KOPT-K1 (cell line): Measurements from ENCODE around the gene EPHA2.

Source experiments
- H3K27ac ChIP-seq: fragments of 200-600 bp; sonication (generic); 2 replicates; pipeline ENCODE4 v1.5.1; 2016; ENCODE audit warnings: antibody characterized with exemption, mild to moderate bottlenecking, low read depth, low read length; ENCODE audit not compliant: poor library complexity, severe bottlenecking
- H3K36me3 ChIP-seq: fragments of 200-600 bp; sonication (generic); 2 replicates; pipeline ENCODE4 v1.5.1; 2017; ENCODE audit warnings: antibody characterized with exemption, mild to moderate bottlenecking, low read length, moderate library complexity; ENCODE audit not compliant: insufficient read depth
- H3K9me3 ChIP-seq: fragments of 200-600 bp; sonication (generic); 2 replicates; pipeline ENCODE4 v1.5.1; 2017; ENCODE audit warnings: antibody characterized with exemption, low read length, mild to moderate bottlenecking; ENCODE audit not compliant: insufficient read depth, poor library complexity, severe bottlenecking

EPHA2 gene

DNA sequence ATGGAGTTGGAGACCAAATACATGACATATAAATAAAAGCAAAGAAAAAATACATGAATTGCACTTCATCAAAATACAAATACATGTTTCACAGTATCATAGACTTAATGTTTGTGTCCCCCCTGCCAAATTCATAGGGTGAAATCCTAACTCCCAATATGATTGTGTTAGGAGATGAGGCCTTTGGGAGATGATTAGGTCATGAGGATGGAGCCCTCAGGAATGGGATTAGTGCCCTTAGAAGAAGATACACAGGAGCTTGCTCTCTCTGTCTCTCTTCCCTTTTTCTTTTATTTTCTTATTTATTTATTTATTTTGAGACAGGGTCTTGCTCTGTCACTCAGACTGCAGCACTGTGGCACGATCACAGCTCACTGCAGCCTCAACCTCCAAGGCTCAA is 56.5 kb downstream of the EPHA2 start:
- Histone ChIP-seq H3K9me3 (peaks cover 16% of the 10 kb centered on the region), H3K36me3 (no peaks in the 10 kb centered on the region), H3K27ac (no peak overlapping the region)

DNA sequence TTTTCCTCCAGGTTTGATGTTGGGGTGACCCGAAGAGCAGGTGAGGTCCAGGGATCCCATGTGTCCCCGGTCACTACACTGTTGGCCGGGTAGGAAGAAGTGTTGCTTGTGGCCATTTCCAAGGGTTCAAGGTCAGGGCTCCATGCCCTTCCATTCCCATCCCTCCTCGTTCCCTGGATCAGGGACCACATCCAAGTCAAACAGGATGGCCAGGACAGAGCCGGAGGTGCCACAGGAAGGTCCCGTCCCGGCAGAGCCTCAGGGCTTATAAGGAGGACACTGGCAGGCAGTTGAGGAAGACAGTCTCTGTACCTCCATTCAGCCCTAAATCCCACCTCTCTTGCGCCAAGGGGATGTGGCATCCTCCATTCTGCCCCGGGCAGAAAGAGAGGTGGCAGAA is 60.4 kb downstream of the EPHA2 start:
- no peaks in the 10 kb centered on the region for H3K9me3 ChIP-seq
- no peaks in the 10 kb centered on the region for H3K36me3 ChIP-seq
- no peak overlapping the region for H3K27ac ChIP-seq

DNA sequence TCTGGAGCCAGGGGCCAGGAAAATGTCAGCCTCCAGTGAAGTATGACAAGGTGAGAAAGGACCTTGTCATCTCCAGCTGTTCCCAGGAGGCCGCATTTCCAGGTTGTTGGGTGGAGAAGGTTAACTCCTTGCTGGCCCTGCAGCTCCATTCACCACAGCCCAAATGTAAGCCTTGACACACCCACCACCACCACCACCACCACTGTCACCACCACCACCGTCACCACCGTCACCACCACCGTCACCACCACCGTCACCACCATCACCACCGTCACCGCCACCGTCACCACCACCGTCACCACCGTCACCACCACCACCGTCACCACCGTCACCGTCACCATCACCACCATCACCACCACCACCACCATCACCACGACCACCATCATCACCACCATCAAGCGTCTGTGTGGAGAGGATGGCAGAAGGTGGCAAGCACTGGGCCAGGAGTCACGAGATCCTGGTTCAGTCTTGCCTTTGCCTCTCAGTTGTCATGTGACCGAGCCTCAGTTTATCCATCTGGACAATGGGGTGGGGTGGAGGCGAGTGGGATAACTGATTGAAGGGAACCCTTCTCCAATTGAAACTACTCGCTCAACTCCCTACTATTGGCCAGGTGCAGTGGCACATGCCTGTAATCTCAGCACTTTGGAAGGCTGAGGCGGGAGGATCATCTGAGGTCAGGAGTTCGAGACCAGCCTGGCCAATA is 61.3 kb downstream of the EPHA2 start:
- H3K9me3 ChIP-seq: no peaks in the 10 kb centered on the region
- H3K36me3 ChIP-seq: no peaks in the 10 kb centered on the region

GRCh38 chr1:16093611-16094010 is 62.3 kb downstream of the EPHA2 start:
- Histone ChIP-seq H3K27ac (no peak overlapping the region), H3K9me3 (no peaks in the 10 kb centered on the region), H3K36me3 (no peaks in the 10 kb centered on the region)

More for the DNA sequence above, 61.3 kb downstream of the EPHA2 start:
- H3K27ac ChIP-seq: no peak overlapping the region

DNA sequence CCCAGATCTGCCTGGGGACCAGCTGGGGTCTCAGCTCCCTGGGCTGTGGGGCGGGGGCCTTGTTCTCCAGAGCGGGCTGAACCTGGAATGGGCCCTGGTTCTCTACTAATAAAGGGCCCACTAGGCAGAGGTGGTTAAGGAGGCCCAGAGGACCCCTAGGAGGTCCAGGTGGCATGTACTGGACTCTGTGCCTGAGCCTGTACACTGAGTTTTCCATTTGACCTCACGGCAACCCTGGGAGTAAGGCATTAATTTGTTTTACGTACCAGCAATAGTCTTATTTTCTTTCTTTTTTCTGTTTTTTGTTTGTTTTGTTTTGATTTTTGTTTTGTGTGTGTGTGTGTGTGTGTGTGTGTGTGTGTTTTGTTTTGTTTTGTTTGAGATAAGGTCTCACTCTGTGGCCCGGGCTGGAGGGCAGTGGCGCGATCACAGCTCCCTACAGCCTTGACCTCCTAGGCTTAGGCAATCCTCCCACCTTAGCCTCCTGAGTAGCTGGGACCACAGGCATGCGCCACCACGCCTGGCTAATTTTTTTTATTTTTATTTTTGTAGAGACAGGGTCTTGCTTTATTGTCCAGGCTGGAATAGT is 62.9 kb downstream of the EPHA2 start:
- H3K36me3 ChIP-seq: no peaks in the 10 kb centered on the region
- no peak overlapping the region for H3K27ac ChIP-seq
- H3K9me3 ChIP-seq: no peaks in the 10 kb centered on the region

GRCh38 chr1:16092097-16092922 is 63.6 kb downstream of the EPHA2 start:
- no peaks in the 10 kb centered on the region for H3K9me3 ChIP-seq

DNA sequence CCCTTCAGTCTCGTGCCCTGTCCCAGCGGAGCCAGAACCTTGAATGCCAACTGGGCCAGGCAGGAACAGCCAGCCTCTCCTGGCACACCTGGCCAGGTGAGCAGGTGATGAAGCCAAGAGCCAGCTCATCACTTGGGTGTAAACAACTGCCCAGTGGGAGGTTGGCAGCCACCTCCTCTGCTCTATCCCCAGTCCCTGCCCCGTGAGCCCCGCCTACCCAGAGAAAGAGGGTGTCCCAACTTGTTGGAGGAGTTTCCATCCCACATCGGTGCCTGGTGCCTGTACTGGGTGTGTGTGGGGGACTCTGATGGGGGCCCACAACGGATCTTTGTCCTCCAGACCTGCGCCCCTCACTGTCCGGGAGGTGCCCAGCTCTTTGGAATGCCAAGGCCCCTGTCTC is 64.6 kb downstream of the EPHA2 start:
- Histone ChIP-seq H3K27ac (no peak overlapping the region), H3K36me3 (no peaks in the 10 kb centered on the region), H3K9me3 (no peaks in the 10 kb centered on the region)

More at GRCh38 chr1:16092097-16092922, 63.6 kb downstream of the EPHA2 start:
- H3K36me3 ChIP-seq: no peaks in the 10 kb centered on the region
- no peak overlapping the region for H3K27ac ChIP-seq

GRCh38 chr1:16090076-16090826 is 65.6 kb downstream of the EPHA2 start:
- no peaks in the 10 kb centered on the region for H3K36me3 ChIP-seq
- no peaks in the 10 kb centered on the region for H3K9me3 ChIP-seq
- H3K27ac ChIP-seq: no peak overlapping the region

DNA sequence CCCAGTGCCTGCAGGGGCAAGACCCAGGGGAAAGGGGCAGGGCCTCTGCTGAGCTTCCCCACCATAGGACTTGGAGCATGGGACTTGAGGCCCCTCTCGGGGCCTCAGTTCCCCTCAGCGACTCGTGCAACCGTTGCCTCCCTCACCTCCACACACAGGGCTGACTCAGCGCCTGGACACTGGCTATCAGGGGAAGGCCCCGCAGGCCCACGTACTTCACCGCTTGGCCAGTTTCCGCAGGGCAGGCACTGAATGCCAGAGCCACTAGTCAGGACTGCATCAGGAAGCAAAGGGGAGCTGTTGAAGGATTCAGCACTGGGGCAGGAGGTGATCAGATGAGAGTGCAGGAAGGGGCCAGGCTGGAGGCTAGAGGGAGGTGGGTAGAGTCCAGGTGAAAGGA is 66.9 kb downstream of the EPHA2 start:
- H3K9me3 ChIP-seq: no peaks in the 10 kb centered on the region
- H3K27ac ChIP-seq: no peak overlapping the region
- H3K36me3 ChIP-seq: no peaks in the 10 kb centered on the region

DNA sequence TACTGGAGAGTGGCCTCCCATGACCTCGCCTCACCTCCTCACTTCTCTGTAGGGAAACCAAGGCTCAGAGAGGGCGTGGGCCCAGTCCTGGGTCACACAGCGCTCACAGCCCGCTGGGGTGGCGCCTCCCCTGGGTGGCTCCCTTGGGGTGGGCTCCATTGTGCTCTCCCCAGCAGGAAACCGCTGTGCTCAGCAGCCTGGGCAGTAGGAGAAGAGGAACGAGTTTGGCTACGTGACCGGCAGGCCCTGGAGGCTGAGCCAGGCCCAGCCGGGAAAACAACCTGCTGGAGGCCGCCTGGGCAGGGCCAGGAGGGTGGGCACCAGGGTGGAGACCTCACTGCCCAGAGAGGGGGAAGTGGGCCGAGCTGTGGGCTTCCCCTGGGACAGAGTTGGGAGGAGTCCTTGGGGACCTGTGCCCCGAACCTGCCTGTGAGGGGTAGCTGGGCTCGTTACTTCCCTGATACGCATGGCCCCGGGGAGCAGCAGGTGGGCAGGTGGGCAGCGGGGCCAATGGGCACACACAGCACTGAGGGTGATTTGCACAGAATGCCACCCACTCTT is 67.4 kb downstream of the EPHA2 start:
- Histone ChIP-seq H3K36me3 (no peaks in the 10 kb centered on the region), H3K27ac (no peak overlapping the region), H3K9me3 (no peaks in the 10 kb centered on the region)

DNA sequence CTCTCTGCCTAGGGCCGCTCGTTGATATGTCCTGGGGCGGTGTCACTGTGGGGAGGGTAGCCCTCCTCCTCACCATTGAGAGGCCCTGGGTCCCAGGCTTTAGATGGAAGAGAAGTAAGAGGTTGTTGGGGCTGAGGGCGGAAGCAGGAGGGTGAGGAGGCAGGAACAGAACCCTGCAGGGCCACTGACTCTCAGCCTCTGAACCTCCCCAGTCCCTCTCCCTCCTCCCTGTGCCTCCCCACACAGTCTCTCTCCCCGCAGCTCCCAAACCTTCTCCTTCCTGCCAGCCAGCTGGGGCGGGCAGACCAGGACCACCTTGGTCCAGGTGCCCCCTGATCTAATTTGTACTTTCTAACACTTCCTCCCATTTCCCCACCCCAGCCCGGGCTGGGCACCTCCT is 68.1 kb downstream of the EPHA2 start:
- no peaks in the 10 kb centered on the region for H3K36me3 ChIP-seq
- no peaks in the 10 kb centered on the region for H3K9me3 ChIP-seq
- no peak overlapping the region for H3K27ac ChIP-seq

GRCh38 chr1:16085522-16085921 is 70.3 kb downstream of the EPHA2 start:
- Histone ChIP-seq H3K9me3 (no peaks in the 10 kb centered on the region), H3K36me3 (no peaks in the 10 kb centered on the region), H3K27ac (no peak overlapping the region)

- Histone ChIP-seq H3K36me3 (no peaks in the 10 kb centered on the region), H3K27ac (no peak overlapping the region), H3K9me3 (no peaks in the 10 kb centered on the region)
These were observed 72.4 kb downstream of the EPHA2 start for GRCh38 chr1:16083486-16083885.

GRCh38 chr1:16082283-16083038 is 73.4 kb downstream of the EPHA2 start:
- no peak overlapping the region for H3K27ac ChIP-seq
- no peaks in the 10 kb centered on the region for H3K9me3 ChIP-seq
- no peaks in the 10 kb centered on the region for H3K36me3 ChIP-seq
